HG03442 (cell line): Measurements from ENCODE around the gene CXCR6.
A peak's percentile ranks its signal among the peaks of the same experiment; 100 is the strongest.

Experiments
- ATAC-seq: cut with Tn5 transposase; IDR thresholded peaks from one replicate; pipeline ENCODE4 v1.9.1; 2021; ENCODE audit warnings: mild to moderate bottlenecking, moderate library complexity; ENCODE audit not compliant: unreplicated experiment

CXCR6 gene

DNA sequence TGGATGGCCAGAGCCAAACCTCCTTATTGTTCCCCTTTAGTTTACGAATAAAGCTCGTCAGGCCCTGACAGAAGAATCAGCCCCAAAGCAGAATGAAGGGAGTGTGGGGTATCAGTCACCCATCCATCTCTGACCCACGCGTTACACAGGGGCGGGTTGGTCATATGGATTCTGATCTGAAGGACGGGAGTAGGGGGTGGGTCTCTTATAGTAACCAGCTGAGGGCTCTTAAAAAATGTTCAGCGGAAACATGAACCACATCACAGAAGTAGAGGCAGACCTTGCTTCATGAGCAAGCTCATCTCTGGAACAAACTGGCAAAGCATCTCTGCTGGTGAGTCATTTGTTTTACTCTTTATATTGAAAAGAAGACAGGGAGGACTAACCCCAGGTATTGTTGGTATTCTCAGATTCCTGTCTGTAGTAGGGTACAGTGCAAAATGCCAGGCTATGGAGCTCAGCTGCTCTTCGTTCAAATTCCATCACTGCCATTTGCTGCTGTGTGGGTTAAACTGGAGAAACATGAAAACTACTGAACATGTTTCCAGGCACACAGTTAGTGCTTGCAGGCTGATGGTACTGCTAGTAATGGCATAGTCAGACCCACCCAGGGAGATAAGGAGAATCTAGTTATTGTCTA, at the start of gene CXCR6:
Gene CXCR6 (plus strand): TSS at position 258 of the 640 bp plus-strand sequence. CDS start 3,018 bp downstream, outside the sequence.
- ATAC-seq: no peak

DNA sequence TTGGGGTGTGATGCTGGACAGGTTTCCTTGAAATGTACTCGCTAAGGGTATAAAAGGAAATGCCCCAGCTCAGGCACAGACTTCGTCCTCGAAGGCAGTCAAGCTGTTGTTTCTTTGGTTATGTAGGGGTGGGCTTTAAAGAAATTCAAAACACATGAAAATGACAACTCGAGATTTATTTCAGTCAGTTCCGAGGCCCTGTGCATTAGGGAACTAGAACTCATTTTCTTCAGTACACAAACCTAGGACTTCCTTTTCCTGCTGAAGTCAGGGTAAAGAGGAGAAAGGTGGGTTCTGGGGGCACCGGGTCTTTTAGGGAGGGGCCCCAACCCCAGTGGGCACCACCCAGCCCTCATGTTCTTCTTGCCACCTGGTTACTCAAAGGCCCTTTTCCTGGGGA, 49.2 kb upstream of the CXCR6 start:
- no peak for ATAC-seq

DNA sequence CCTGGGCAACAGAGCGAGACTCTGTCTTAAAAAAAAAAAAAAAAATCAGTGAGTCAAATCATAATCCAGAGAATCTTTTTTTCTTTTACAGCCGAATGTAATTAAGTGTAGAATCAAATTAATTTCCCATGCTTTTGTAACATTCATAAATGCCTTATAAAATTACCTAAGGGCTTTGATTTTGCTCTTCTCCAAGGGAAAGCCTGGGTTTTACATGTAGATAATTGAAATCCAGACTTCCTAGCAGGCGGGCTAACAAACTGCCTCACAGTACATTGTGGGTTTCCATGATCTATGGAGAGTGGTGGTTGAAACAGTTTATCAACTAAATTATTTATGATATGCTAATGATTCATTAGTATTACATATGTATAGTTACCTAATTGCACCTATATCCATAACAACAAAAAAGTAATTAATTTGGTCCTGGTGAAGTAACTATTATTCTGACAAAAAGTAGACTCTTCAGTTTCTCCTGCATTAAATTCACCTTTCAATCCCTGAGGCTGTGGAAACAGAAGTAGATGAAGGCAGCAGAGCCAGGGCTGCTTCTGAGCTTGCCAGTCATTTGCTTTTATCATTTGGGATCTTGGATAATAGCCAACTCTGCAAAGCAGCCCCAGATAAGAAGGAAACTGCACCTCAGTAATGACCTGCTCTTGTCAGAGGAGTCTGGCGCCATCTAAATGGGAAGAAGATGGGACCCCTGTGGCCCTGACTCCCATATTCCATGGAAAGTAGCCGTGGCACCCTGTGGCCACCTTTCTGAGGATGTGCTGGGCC, 47.4 kb upstream of the CXCR6 start:
- no peak for ATAC-seq

DNA sequence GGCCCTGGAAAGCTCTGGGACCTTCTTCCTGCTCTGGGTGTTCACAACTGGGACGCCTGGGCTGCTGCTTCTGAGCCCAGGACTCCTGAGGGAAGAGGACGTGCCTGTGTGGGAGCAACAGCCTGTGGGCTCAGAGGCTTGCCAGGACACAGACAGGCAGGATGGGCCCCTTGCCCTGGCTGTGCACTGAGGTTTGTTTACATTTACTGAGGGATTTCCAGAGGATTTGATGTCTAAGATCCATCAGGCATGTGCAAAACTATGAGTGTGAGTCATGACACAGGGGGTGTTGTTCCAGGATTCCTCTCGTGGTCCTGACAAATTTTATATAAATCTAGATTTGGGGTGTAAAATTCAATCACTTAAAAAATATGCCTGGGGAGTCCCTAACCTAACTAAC, 46.3 kb upstream of the CXCR6 start:
- no peak for ATAC-seq

DNA sequence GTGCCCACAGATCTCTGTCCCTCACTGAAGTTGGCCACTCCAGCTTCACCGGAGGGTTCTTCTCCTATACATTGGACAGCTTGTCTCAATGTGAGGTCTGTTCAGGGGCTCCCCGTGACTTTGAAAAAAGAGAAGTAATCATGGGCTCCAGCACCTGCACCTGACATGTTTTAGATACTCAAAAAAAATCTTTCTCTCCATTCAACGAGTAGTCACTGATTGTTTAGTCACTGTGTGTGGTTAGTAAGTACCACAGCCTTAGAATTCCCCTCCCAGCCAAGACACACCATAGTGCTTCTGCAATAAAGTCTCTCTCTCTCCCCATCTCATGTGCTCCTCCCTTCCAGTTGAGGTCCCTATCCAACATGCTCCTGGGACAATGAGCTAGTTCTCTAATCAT, 38.3 kb upstream of the CXCR6 start:
- ATAC-seq: no peak

DNA sequence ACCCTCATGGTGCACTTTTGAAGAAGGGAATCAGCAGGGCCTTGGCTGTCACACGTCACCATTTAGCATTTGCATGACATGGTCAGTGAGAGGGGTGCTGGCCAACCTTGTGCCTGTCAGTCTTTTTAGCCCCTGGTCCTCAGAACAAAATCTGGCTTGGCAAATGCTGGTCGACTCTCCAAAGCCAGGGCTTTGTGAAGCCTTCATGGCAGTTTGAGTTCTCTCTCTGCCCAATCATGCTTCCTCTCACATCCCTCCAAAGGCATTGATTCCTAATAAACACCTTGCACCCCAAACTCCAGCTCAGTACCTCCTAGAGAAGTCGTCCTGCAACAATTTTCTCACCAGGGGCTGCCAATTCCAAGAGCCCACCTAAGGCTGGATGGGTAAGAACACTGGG, 37.5 kb upstream of the CXCR6 start:
- no peak for ATAC-seq

DNA sequence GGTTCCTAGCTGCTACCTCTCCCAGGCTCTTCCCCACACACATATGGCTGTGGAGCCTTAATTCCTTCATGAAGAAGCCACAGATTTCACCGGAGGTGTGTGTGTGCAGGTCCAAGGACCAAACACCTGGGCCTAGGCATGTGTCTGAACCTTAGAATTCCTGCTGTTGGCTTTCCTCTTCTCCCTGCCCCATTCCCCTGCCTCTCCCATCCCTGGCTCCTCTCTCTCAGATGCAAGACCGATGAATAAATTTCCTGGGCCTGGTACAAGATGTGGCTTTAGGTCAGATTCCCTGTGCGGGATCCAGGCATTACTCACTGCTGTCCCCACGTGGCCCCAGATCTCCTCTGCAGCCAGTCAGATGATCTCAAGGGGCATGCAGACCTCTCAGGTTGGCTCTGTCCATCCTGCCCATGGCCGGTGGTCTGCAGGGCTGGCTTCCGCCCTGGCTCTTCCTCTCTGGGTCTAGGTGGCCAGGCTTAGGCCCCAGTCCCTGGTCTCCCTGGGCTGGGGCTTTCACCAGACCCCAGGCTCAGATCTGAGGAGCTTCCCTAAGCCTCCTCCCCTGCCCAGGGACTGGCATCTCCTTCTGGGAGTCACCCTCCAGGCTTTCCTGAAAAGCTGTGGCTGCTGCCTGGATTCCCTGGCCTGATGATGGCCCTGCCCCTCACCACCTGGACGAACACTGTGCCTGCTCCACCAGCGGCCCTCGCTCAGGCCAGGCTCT, 36.4 kb upstream of the CXCR6 start:
- no peak for ATAC-seq

DNA sequence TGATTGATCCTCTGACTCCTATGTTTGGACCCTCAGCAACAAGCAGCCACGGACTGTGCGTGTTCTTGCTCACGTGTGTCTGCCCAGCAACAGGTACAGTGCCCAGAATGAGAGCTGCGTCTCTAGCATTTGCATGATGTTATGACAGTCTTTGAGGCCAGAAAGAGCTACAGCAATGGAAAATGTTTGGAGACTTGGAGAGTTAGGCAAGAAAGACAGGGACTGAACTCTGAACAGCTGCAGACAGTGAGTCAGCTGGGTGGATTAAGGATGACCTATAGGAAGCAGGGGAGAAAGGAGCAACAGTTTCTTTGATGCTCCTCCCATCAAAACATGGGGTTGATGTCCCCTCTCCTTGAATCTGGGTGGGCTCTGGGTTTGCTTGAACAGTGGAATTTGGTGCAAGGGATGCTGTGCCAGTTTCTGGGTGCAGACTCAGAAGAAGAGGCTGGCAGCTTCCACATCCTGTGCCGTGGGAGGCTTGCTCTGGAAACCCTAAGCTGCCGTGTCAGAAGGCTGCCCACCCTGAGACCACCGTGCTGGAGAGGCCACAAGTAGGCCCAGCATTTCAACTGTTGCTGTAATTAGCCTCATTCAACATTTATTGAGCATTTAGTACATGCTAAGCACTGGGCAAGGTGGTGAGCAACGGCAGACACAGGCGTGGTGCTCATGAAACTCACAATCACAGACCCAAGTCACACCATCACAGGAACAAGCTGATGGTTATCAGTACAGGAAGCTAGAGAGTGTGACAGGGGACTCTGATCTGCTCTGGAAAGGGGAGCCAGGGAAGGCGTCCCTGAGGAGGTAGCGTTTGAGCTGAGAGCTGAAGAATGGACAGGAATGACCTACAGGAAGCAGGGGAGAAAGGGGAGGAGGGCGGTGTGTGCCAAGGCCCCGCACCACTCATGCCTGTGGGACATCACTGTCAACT, 35.2 kb upstream of the CXCR6 start:
- ATAC-seq: no peak

DNA sequence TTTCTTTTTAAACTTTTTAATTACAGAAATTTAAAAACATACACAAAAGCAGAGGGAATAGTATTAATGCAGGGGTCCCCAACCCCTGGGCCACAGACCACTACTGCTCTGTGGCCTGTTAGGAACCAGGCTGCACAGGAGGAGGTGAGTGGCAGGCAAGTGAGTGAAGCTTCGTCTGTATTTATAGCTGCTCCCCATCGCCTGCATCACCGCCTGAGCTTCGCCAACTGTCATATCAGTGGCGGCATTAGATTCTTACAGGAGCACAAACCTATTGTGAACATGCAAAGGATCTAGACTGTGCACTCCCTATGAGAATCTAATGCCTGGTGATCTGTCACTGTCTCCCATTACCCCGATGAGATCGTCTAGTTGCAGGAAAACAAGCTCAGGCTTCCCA, 34.5 kb upstream of the CXCR6 start:
- no peak for ATAC-seq

DNA sequence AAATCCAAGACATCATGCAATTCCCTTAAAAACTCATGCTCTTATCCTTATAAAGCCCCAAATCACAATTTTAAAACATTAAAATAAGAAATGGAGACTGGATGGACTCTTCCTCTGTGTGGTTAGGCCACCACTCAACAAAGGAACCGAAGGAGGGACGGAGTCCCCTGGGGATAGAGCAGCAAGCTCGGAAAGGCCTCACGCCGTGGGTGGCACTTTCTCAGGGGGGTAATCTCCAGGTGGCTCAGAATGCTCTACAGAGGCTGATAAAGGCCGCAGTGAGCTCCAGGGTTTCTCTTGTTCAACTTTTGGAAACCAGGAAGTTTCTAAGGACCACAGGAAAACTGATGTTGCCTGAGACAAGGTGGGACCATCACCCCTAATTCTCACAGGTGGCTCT, 33.7 kb upstream of the CXCR6 start:
- ATAC-seq: no peak

DNA sequence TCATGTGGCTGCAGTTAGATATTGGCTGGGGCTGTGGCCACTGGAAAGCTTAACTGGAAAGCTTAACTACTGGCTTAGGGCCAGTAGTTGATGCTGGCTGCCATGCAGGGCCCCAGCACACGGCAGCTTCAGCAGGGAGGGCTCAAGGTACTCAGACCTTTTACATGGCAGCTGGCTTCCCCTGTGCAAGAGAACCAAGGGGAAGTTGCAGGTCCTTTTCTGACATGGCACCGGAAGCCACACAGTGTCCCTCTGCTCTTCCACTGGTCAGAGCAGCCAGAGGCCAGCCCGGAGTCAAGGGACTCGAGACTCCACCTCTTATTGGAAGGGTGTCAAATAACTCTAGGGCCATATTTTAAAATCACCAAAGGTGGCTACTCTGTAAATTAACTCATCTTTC, 32.4 kb upstream of the CXCR6 start:
- ATAC-seq: no peak

DNA sequence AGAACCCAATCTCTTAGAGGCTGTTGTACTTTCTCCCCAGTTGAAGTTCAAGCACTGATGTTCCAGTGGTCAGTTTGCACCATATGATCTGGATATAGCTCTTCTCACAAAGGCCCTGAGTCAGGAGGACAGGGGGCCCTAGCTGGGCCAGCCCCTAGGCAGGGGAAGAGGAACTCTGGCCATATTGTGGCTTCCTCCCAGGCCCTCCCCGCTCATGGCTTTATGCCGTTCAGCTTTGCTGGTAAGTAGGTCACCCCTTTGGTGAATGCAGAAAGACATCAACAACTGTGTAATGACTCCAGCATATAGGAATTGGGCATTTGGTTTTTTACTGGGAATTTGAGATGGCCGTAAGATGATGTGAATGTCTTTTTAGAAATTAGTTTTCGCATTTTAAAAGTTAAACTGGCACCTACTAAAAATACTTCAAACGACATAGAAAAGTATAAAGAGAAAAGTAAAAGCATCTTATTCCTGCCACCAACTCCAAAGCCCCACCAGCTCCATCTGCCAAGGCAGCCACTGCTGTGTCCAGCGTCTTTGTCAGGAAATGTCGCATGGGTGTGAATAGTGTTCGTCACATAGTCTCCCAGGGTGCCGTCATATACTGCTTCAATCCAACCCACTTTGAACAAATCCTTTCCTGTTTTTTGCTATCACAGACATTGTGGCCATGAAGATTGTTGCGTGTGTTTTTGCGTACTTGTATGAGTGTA, 31.6 kb upstream of the CXCR6 start:
- ATAC-seq: no peak

DNA sequence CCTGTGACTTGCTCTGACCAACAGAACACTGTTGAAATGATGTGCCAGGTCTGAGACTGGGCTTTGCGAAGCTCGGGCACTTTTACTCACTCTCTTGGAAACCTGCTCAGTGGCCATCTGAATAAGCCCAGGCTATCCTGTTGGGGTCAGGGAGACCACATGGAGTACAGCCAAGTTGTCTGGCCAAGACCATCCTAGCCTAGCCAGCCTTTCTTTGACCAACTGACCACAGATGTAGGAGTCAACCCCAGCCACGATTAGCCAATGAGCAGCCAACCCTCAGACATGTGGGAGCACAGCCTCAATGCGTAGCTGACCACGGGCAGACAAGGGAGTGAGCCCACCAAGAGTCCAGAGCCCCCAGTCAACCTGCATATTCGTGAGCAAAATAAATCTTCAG, 30.8 kb upstream of the CXCR6 start:
- no peak for ATAC-seq

DNA sequence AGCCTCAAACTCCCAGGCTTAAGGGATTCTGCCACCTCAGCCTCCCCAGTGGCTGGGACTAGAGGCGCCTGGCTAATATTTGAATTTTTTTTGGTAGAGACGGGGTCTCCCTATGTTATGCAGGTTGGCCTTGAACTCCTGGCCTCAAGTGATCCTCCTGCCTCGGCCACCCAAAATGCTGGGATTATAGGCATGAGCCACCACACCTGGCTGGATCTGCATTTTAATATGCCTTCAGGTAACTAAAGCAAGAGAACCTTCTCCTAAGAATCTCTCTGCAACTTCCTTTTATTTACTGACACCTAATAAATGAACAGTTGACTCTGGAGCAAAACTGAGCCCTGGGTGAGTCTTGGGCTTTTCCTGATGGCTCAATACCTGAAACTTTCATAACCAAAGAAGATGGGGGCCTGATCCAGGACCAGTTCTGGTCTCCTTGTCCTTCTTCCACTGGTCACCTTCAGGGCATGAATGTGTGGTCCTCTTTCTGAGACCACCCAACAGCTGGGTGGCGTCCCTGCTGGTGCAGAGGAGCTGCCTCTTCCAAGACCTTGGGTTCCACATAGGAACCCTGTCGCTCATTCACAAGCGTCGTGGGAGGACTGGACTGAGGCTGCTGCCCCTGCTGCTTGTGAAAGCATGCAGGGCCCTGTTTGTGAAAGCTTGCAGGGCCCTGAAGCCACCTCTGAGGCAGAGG, 28.8 kb upstream of the CXCR6 start:
- ATAC-seq: no peak

DNA sequence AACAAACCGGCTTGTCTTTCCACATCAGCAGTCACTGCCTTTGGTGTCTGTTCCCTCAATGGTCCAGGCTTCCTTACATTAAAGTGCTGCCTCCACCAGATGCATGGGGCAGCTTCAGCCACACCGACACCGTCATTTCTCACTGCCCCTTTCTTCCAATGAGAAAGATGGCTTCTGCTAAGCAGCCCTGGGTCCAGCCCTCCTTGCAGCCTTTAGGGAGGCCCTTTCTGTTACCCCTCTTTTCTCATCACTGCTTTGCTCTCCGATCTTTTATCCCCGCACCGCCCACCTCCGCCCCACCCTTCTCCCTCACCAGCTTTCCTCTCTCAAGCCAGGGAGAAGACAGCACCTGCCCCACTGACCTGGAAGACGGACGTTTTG, 28.2 kb upstream of the CXCR6 start:
- no peak for ATAC-seq

DNA sequence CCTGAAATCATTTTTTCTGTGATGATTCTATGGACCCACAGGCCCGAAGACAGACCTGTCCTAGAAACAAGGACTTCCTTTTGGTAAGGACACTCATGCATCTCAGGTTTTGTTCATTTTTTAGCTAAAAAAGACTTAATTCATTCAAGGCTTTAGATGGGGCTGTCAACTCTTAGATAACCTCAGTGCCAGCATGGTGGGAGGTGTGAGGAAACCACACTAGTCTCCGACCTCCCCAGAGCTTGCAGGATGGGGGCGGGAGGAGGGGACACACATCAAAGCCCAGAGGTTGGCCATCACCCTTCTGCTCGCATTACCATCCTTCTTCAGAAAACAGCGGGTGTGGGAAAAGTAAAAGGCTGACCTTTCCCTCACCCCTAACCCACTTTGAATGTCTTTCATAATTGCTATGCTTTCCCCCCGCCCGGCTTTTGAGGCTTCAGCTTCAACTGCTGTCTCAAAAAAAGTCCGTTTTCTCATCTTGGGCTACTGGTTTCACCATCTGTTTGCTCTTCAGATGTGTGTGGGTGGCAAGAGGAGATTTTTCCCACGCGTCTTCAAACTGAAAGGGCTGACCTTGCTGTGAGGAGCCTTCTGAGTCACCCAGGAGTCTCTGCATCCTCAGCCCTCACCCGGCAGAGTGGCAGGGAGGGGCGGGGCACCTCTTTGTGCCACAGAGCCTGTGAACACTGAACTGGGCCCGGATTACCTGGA, 27.6 kb upstream of the CXCR6 start:
- ATAC-seq: peak; percentile 88

DNA sequence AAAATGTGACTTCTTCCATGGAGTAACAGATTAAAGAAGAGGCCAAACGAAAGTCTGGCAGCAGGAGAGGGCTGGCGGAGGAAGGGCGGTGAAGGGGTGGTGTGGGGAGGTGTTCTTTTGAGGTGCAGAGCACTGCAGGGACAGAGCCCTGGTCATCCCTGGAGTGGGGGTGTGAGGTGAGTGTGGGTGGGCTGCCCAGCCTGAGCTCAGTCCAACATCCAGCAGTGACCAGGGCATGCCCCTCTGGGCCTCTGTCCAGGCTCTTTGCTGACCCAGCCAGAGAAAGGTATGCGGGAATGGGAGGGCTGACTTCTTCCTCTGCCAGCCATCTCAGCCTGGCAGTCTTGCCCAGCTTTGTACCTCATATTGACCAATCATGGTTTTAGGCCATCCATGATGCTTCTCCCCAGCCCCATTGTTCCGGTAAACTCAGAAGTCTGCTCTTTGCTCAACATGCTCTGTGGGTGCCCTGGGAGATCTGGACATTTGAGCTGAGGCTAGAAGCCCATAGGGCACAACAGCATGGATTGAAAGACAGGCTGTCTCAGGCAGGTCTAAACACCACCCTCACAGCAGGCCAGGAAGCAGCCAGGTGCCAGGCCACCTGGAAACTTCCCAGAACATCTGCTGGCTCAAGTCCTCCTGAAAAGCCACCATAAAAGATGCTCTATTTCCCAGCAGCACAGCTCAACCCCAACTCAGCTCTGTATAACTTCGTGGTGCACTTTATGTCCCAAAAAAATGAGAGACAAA, 25.9 kb upstream of the CXCR6 start:
- ATAC-seq: no peak
